Activated CD8-positive, alpha-beta memory T cell treated with anti-CD3 and anti-CD28 coated beads, Interleukin-2, amount 50 U/mL, for 48 hours (primary cell): ENCODE results near the gene RIPPLY2.
"Not testable (repeated sequence)": the region's sequence is repeated elsewhere in the genome, so short reads cannot be mapped to it uniquely, and the experiment has no call there.

Experiments used
- DNase-seq: peaks from one replicate; pipeline ENCODE4 v3.0.0-alpha.2; 2020

RIPPLY2 gene, protein sequence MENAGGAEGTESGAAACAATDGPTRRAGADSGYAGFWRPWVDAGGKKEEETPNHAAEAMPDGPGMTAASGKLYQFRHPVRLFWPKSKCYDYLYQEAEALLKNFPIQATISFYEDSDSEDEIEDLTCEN

DNA sequence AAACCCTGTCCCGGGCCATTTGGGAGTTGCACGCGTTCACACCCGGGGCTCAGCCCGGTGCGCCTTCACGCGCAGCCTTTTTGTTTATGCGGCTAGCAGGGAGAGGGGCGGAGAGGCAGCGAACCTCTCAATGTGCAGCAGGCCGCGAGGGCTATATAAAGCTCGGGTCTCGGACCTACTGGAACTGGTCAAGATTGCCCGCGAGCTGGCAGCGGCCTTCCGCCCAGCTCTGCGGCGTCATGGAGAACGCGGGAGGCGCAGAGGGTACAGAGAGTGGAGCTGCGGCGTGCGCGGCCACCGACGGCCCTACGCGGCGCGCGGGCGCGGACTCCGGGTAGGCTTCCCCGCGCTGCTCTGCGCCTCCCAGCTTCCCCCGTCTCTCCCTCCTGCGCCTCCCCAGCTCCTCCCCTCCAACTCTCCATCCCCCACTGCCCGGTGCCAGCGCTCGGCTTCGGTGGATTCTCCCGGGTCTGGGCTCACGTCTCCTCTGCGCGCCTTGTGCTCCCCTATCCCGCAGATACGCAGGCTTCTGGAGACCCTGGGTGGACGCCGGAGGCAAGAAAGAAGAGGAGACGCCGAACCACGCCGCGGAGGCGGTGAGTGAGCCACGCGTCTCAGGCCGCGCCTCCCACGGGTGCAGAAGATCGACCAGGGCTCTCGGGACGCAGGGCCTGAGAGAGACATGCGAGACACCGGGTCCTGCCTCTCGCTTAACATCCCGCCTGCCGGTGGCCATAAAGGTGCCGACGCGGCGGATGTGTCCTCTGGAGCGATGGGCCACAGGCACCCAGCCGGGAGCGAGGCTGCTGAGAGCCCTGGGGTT lies at the start of gene RIPPLY2:
Gene RIPPLY2 (plus strand): TSS at position 183 of the 823 bp plus-strand sequence. CDS start 57 bp downstream, at position 240.
- DNase-seq: peak; percentile 53

DNA sequence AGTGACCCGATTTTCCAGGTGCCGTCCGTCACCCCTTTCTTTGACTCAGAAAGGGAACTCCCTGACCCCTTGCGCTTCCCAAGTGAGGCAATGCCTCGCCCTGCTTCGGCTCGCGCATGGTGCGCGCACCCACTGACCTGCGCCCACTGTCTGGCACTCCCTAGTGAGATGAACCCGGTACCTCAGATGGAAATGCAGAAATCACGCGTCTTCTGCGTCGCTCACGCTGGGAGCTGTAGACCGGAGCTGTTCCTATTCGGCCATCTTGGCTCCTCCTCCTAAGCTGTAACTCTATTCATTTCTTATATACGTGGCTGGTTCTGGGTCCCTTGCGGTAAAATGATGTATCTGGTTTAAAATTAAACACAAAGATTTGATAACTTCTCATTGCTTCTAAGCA lies 49.7 kb upstream of the RIPPLY2 start:
- not testable (repeated sequence) for DNase-seq

DNA sequence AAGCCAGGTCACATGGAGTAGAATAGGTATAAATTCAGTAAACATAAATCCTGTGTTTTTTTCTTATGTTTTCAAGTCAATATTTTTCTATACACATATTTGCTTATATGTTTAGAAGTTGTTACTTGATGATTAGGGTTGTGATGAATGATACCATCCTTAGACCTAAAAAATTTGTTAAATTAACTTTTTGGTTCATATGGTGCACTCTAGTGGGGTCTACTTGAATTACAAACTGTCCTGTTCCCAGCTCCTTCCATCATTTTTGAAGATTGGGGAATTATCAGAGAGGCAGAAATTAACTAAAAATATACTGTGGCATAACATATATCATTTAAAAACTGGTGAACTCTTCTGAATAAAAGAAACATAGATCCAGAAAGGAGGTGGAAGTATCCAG lies 48.3 kb upstream of the RIPPLY2 start:
- no peak for DNase-seq

DNA sequence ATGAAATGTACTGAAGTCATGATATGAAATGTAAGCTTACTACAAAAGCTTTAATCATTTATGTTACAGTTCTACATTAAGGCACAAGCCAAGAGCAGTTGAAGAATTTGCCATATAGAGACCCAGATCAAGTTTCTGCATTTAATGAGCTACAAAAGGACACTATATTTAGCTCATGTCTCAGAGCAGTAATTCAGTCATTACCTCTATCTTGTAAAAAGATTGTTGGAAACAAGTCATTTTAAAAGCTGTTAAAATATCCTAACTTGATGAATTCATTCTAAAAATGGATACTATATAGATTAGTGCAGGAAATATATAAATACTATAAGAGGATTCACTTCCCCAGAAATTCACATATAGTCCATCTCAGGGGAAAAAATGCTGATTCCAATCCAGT lies 45.2 kb upstream of the RIPPLY2 start:
- DNase-seq: no peak

DNA sequence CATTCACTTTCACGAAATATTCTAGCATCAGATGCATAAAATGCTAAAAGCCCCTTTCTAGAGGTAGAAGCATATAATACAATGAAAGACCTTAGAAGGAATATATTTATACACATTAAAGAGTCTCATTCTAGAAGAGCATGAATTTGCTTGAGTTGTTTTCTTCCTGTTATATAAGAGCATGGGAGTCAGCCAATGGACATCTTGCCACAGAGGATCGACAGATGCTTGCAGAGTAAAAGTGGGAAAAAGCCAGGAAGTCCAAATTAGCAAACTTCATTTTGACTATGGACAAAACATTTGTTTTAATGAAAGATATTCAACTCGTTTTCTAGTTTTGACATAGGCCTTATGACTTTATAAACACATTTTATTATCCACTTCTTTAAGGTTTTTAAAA lies 44.2 kb upstream of the RIPPLY2 start:
- DNase-seq: no peak

DNA sequence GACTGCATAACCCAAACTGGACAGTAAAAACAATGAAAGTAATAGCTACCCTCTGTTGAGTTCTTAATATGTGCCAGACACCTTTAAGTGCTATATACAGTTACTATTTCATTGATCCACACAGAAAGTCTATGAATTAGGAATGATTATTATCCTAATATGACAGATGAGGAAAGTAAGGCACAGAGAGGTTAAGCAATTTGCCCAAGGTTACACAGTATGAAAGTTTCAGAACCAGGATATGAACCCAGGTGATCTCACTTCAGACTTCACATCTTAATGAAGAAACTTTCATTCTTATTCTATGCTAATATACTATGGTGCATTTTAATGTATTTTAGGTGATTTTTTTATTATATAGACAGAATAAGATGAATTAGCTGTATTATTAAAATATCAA lies 40.6 kb upstream of the RIPPLY2 start:
- no peak for DNase-seq

DNA sequence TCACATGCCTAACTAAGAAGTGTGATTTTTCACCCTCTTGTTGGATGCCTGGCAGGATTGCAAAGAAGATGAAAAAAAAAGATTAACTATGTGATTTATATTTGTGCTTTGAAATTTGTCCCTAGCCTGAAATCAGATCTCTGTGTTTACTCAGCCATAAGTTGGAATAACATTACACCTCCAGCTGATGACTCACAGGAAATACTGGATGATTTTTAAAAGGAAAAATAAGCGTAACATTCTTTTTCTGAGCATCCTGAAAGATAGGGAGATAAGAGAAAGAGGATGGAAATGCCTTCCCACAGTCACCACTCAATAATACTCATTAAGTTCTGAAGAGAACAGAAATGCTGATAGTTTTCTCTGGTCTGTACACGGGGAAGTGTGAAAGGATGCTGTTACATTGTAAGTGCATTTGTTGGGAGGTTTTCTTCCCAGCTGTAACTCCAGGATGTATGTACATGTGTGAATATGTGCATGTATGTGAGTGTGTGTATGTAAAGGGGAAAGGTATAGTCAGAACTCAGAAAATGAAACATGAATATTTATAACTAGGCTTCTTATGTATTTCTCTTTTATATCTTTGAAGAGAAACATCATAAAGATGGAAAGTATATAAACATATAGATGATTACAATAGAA lies 37.4 kb upstream of the RIPPLY2 start:
- no peak for DNase-seq

DNA sequence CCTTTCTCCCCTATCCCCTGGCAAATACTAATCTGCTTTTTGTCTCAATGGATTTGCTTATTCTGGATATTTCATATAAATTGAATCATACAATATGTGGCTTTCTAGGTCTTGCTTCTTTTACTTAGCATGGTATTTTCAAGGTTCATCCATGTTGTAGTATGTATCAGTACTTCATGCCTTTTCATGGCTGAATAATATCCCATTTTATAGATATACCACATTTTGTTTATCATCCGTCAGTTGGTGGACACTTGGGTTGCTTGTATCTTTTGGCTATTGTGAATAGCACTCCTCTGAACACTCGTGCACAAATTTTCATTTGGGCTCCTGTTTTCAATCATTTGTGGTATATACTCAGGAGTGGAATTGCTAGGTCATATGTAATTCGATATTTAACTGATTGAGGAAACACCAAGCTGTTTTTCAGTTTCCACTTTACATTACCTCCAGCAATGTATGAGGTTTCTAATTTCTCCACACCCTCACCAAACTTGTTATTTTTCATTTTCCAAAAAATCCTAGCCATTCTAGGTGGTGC lies 30.5 kb upstream of the RIPPLY2 start:
- DNase-seq: no peak

DNA sequence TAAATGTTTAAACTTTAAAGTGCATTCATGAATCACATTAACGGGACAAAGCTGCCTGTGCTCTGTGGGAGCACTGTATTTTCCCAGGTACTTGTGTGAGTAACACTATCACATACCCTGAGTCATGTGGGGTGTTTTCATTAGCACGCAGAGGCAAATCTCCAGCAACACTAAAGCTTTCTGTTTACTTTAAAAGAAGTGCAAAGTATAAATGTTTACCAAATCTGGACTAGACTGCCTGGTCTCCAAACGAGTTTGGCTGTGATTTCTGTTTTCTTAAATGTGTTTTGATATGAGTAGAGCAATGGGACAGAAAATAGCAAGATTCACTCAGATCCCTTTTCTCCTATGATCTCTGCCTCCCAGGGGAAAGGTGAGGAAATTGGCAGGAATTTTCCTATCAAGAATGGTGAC lies 28.8 kb upstream of the RIPPLY2 start:
- no peak for DNase-seq

DNA sequence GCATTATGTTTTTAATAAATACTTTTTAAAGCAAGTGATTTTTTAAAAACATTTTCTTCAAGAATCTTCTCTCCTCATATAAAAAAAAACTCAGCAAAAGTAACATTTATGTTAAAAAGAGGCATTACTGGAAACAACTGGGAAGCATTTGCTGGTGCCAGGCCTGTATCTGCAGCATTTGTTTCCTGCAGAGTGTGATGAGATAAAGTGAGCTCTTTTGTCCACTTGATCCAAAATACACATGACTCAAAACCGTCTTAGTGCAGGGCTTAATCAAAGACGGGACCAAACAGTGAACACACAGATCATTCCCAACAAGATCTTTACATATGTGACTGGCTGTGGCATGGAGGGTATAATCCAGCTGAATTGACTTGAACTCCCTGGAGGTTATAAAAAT lies 28.3 kb upstream of the RIPPLY2 start:
- DNase-seq: no peak

DNA sequence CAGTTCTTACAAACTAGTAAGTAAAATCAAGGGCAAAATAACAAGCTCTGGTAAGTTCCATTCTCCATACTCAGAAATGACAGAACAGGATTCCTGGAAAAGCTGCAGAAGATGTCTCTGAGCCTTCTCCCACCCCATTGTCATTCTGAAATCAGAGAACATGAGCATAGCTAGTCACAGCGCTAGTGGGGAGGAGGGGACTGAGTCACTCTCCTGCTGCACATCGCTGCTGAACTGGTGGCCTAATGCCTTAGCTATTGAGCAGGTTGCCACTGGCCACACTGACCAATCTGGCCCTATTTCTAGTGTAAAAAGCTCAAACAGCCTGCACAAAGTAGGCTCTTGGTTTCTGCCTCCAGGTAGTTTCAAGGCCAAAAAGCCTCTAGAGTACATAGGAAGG lies 26.1 kb upstream of the RIPPLY2 start:
- no peak for DNase-seq

DNA sequence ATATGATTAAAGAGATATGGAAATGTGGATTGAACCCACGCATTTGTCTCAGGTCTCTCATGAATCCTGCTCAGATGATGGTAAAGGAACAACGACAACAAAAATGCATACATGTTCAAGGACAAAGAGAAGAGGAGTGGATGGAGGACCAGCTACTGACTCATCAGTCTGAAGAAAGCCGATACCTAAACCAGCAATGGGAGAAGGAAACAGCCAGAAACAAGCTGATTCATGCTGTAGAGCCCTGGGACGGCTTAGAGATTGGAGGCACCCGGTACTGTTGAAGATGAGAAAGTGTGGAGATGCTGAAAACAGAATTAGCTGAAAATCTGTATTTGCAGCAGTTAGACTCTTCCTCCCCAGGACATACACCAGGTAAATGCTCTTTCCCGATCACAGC lies 14.4 kb upstream of the RIPPLY2 start:
- DNase-seq: no peak

DNA sequence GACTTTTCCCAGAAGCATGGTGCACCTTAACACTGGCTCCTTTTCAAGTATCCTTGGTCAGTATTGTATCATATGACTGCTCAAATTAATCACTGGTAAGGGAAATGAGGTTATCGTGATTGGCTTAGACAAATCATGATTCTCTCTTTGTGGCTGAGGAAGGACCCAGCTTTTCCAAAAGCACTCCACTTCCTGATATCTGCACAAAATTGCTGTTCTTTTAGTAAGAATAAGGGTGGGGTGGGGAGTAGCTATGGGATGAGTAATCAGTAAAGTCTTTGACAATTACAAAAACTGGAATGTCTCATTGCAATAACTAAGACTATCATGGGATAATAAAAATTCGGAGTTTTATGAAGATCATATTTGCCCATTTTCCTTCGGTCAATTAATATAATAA lies 9.0 kb upstream of the RIPPLY2 start:
- no peak for DNase-seq

DNA sequence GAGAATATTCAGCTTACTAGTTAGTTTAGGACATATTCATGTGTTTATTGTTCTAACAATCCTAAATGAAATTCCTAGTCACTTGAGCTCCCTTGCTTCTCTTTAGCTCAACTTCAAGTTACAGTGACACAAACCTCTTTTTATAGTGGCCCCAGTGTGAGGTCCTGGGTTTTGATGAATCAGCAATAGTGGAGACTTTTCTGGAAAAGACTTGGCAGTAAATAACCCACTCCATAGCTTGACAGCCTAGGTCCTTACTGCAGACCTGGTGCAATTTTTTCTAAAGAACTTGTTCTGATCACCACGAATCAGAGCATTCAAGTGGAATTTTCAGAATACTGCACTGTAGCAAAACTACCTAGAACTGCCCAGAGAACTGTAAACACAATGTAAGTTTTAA lies 6.9 kb upstream of the RIPPLY2 start:
- no peak for DNase-seq

DNA sequence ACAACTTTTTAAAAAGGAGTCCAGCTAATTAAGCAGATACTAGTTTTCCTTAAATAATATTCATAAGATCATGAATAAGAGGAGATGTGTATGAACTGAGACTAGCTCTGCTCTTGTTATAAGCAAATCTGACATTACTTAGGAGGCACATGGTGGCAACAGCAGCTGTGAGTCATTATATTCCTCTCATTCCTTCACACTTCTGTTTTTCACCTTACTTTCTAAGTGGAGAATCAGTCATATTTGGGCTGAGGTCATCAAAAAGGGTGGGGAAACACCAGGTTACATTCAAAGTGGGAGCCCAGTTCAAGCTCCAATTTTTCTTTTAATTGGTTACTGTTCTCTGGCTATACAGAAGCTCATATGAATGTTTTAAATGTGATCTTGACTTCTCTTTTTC lies 6.0 kb upstream of the RIPPLY2 start:
- no peak for DNase-seq

DNA sequence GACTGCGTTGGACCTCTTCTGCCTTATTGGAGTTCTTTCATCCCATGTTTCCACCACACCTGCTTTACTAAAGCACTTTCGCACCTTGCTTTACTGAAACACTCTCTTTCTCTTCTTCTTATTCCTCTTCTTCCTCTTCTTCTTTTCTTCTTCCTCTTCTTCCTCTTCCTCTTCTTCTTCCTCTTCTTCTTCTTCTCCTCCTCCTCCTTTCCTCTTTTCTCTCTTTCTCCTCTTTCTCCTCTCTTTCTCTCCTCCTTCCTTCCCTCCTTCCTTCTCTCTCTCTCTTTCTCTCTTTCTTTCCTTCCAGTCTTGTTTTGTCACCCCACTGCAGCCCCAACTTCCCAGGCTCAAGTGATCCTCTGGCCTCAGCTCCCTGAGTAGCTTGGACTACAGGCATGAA lies 4.0 kb upstream of the RIPPLY2 start:
- DNase-seq: no peak

DNA sequence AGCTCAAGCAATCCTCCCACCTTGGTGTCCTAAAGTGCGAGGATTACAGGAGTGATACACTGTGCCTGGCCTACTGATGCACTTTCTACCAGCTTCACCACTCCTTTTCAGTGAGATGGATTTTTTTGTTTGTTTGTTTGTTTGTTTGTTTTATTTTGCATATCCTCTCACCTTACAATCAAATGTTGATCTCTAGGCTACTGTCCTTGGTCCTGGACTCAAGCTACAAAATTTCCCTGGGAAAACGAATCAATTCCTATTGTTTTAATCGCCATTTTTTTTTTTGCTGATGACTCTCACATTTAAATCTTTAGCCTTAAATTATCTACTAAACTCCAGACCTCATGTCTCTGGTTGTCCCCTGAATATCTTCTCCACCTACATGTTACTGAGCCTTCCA lies 3.5 kb upstream of the RIPPLY2 start:
- no peak for DNase-seq

DNA sequence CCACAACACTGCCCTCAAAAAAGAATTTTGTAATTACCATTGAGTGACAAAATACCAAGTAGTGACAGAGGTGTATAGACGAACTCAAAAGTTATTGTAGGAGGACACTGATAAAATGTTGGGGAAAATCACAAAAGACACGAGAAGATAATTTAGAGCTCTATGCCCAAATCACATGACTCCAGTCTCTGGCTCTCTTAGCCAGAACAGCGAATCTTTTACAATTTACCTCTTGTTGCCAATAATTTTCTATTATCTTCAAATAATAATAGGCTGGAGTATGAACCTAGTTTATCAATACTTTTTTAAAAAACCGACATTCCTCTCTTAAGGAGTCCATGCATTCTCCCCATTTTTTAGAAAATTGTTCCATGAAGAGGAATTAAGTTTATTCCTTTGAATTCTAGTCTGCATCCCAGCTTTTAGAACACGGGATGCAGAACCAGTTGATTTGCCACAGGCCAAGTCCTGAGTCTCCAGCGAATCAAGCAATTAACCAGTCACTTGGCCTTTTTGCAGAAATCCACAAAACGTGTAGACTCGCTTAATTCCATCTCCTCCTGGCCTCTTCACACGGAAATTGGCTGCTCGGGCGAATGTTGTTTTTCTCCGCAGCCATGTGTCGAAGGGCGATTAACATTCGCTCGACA lies 507 bp upstream of the RIPPLY2 start:
- no peak for DNase-seq

DNA sequence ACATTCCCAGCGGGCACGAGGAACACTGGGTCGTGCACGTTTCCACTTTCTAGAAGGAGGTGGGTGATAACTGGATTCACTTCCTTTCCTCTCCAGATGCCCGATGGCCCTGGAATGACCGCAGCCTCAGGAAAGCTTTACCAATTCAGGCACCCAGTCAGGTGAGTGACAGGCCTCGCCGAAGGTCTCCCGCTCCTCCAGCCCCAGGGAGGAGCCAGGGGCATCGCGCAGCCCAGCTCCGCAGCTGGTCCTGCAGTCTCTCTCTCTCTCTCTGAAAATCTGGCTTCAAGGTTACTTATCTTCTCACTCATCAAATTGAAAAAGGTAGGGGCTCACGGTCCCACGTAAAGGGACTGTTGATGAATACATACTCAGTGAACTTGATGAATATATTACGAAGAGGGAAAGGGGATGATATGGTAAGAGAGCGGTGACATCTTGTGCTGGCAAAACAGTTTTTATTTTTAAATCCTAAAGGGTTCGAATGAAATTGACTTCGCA lies 891 bp downstream of the RIPPLY2 start:
- no peak for DNase-seq

DNA sequence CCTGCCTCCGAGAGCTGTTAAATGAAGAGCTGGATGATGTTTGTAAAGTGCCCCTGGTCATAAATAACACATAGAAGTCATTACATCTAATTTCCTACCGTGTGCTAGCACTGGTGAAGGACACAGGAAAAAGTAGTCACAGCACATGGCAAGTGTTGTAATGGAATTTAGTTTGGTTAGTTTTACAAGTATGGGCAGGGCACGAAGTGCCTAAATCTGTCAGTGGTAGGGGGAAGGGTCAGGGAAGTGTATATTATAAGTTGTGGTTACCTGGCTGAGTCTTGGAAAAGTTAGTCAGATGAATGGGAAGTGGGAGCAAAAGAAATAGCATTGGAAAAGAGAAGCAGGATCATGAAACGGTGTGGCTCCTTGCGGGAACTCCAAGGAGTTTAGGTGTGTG lies 1.6 kb downstream of the RIPPLY2 start:
- no peak for DNase-seq

DNA sequence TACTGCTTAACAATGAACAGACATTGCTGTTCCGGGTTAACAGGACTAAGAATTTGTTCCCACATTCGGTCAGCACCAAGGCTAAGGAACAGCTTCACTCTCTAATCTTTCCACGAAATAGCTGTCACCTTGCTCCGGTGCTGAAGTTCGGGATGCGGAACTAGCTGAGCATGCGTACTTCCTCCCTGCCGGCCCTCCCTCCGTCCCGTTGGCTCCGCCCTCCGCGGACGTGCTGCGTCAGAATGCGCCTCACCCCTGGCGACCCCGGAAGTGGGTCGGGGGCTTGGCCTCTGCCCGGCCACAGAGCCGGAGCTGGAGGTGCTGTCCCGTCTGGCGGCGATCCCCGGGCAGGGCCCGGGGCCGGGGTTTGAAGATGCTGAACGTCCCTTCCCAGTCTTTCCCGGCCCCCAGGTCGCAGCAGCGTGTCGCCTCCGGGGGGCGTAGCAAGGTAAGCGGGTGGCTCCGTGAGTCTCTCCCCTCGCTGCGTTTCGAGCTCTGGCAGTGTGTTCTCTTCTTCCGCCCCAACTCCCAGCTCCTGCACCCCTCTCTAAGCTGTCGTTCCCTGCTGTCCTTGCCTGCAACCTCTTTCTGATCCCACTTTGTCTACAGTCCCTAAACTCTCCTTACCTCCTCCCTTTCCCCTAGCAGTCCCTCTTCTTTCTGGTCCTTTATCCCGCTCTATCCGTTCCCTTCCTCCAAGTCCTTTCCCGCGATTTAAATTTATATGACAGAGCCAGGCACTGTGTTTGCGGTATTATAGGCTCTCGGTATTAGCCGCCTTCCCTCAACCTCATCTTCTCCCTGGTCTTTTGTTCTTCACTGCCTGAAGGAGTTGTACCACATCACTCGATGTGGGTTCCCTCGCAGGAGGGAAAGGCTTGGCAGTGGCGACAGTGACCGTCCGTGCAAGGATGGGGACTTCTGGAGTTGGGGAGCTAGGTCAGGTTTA lies 6.5 kb downstream of the RIPPLY2 start, which contains the start of gene CYB5R4:
Gene CYB5R4 (plus strand): TSS at position 280 of the 949 bp plus-strand sequence. CDS start 94 bp downstream, at position 374.
- DNase-seq: peak; percentile 93

DNA sequence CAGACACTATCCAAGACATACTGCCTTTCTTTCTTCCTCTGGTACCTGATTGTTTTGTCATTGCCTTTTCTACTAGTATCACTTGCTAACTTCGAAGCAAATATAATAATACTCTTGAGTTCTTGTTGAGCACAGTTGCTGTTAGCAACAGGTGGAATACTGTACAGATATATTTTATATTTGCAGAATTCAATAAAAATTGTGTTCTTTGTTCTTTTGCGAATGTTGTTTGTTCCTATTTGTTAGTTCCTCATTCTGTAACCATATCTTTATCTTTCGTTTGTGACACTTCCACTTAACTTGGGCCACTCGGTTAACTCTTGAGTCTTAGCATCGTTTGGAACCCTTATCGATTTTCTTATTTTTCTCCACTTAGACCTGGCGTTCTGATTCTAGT lies 7.2 kb downstream of the RIPPLY2 start:
- DNase-seq: no peak
